Endothelial cell of umbilical vein (primary cell): ENCODE measurements around the gene ATR. TPM values are rescaled to one million over a fixed set of nuclear protein-coding genes. Genes with fewer than 3 reads are reported as not detected.

ENCODE experiments used
- BruUV-seq: library from RNA; stranded (reverse); fragments of 400-500 nt; replicated peaks from 2 replicates; lab custom pipeline; 2021; lab: Mats Ljungman, UMichigan
- CTCF ChIA-PET: fragments of 300-600, 350-600 bp; sonication (Branson Sonifier 250); formaldehyde crosslinking; loops from one replicate; lab custom pipeline; 2021; ENCODE audit warnings: antibody characterized with exemption, inconsistent platforms; lab: Charles Lee
- POLR2A ChIA-PET: fragments of 300-600, 350-600 bp; sonication (Branson Sonifier 250); formaldehyde crosslinking; loops from one replicate; lab custom pipeline; 2021; ENCODE audit warnings: antibody characterized with exemption, inconsistent platforms; lab: Charles Lee
- DNase-seq: peaks from one replicate; pipeline ENCODE4 v3.0.0-alpha.2; 2011; ENCODE audit warnings: low read depth, low spot score
- FAIRE-seq: peaks from 2 replicates; lab custom pipeline; 2011; peaks lifted over from hg19 to GRCh38; lab: Jason Lieb, UNC
- H2AFZ ChIP-seq: 2 replicates; pipeline ENCODE4 v1.6.0; 2012; ENCODE audit warnings: low read depth, low read length, control low read depth, inconsistent platforms
- H3K27ac ChIP-seq: 2 replicates; pipeline ENCODE4 v1.5.1; 2011; ENCODE audit warnings: low read depth, mild to moderate bottlenecking, control low read depth, low read length, moderate library complexity; ENCODE audit not compliant: insufficient read depth
- H3K27me3 ChIP-seq, 2 experiments: 2 replicates each; pipeline versions ENCODE4 v1.6.0 to v1.6.1; 2011; ENCODE audit warnings: low read length in 2 of 2, mixed read lengths in 1 of 2; ENCODE audit not compliant: control insufficient read depth in 2 of 2, insufficient read depth in 2 of 2
- H3K36me3 ChIP-seq, 2 experiments: 2 replicates in 1 of 2; 3 replicates in 1 of 2; pipeline ENCODE4 v1.5.1; 2011; ENCODE audit warnings: low read length in 2 of 2, mild to moderate bottlenecking in 1 of 2, moderate library complexity in 1 of 2; ENCODE audit not compliant: control insufficient read depth in 2 of 2, insufficient read depth in 2 of 2; ENCODE audit errors: extremely low read depth in 1 of 2
- H3K4me1 ChIP-seq: 3 replicates; pipeline ENCODE4 v1.5.1; 2011; ENCODE audit warnings: mild to moderate bottlenecking, low read length; ENCODE audit not compliant: control insufficient read depth, insufficient read depth; ENCODE audit errors: extremely low read depth
- H3K4me2 ChIP-seq: 2 replicates; pipeline ENCODE4 v1.6.1; 2011; ENCODE audit warnings: low read length, control low read depth, mixed read lengths; ENCODE audit not compliant: insufficient read depth
- H3K4me3 ChIP-seq, 3 experiments: fragments of 200-600 bp in 1 of 3; sonication (generic), shearing (Covaris generic) in 1 of 3; replicated peaks in 1 of 3; 2 replicates each; pipeline ENCODE4 v1.5.1; 2011 to 2016; ENCODE audit warnings: control low read depth in 3 of 3, low read length in 3 of 3, mild to moderate bottlenecking in 2 of 3, inconsistent platforms in 1 of 3, low read depth in 1 of 3, moderate library complexity in 1 of 3; ENCODE audit not compliant: insufficient read depth in 1 of 3
- H3K79me2 ChIP-seq: 2 replicates; pipeline ENCODE4 v1.6.0; 2012; ENCODE audit warnings: low read length, inconsistent platforms; ENCODE audit not compliant: control insufficient read depth, insufficient read depth
- H3K9ac ChIP-seq: replicated peaks from 2 replicates; pipeline ENCODE3; 2011; ENCODE audit warnings: low read length, control low read depth; ENCODE audit not compliant: insufficient read depth; ENCODE audit errors: extremely low read depth
- H3K9me1 ChIP-seq: replicated peaks from 3 replicates; pipeline ENCODE4 v1.6.0; 2011; ENCODE audit warnings: mild to moderate bottlenecking, low read length; ENCODE audit not compliant: control insufficient read depth, insufficient read depth; ENCODE audit errors: extremely low read depth
- H3K9me3 ChIP-seq: replicated peaks from 2 replicates; pipeline ENCODE4 v1.5.1; 2012; ENCODE audit warnings: low read length, inconsistent platforms; ENCODE audit not compliant: control insufficient read depth, insufficient read depth
- H4K20me1 ChIP-seq: replicated peaks from 2 replicates; pipeline ENCODE3; 2011; ENCODE audit warnings: mild to moderate bottlenecking, low read length; ENCODE audit not compliant: control insufficient read depth, insufficient read depth; ENCODE audit errors: extremely low read depth
- CTCF ChIP-seq, 2 donors: IDR thresholded peaks; 1 replicate in 1 of 2; 2 replicates in 1 of 2; pipeline ENCODE4 v1.5.1; 2011; ENCODE audit warnings: low read length in 2 of 2, mild to moderate bottlenecking in 2 of 2, moderate library complexity in 2 of 2, control low read depth in 1 of 2, inconsistent platforms in 1 of 2, low read depth in 1 of 2; ENCODE audit not compliant: insufficient read depth in 1 of 2; ENCODE audit errors: extremely low read depth in 1 of 2
- EZH2 ChIP-seq: IDR thresholded peaks from 2 replicates; pipeline ENCODE4 v1.6.1; 2012; ENCODE audit warnings: borderline replicate concordance, low read depth, mild to moderate bottlenecking, moderate library complexity, low read length, inconsistent platforms; ENCODE audit not compliant: severe bottlenecking
- FOS ChIP-seq: IDR thresholded peaks from 2 replicates; pipeline ENCODE4 v1.6.1; 2011; ENCODE audit warnings: mild to moderate bottlenecking, low read length, moderate library complexity, borderline replicate concordance; ENCODE audit not compliant: insufficient read depth
- GATA2 ChIP-seq: IDR thresholded peaks from 2 replicates; pipeline ENCODE4 v1.7.0; 2011; ENCODE audit warnings: low read depth, mild to moderate bottlenecking, moderate library complexity, mixed read lengths, low read length; ENCODE audit not compliant: insufficient read length, insufficient read depth
- JUN ChIP-seq: IDR thresholded peaks from 2 replicates; pipeline ENCODE4 v1.6.1; 2011; ENCODE audit warnings: borderline replicate concordance, low read depth; ENCODE audit not compliant: insufficient read length, insufficient read depth
- MAX ChIP-seq: IDR thresholded peaks from 2 replicates; pipeline ENCODE4 v1.6.1; 2011; ENCODE audit not compliant: insufficient read depth, insufficient read length
- MYC ChIP-seq: IDR thresholded peaks from one replicate; pipeline ENCODE4 v1.6.1; 2011; ENCODE audit warnings: mild to moderate bottlenecking, low read depth, low read length
- POLR2A ChIP-seq: IDR thresholded peaks from 2 replicates; pipeline ENCODE4 v1.6.1; 2012; ENCODE audit warnings: low read depth, mild to moderate bottlenecking, control low read depth, low read length
- POLR2AphosphoS5 ChIP-seq: IDR thresholded peaks from 2 replicates; pipeline ENCODE4 v1.6.1; 2012; ENCODE audit warnings: low read depth, mild to moderate bottlenecking, control low read depth, low read length, moderate library complexity; ENCODE audit not compliant: insufficient read depth
- dilution Hi-C: fragments of 300-500 bp; cut with MboI; formaldehyde crosslinking; loops from one replicate; pipeline ENCODE4 v1.15.0; 2019; ENCODE audit warnings: low sequenced_read_pairs; ENCODE audit not compliant: extremely low pct_ligation_motif_present
- intact Hi-C: fragments of 100-400 bp; cut with micrococcal nuclease; formaldehyde crosslinking; loops from one replicate; pipeline ENCODE4 v1.10.0; 2022
- polyA plus RNA-seq, 4 experiments: library from polyadenylated mRNA; depleted of rRNA in 3 of 4; stranded (reverse) in 3 of 4; unstranded in 1 of 4; fragments of >200 nt; gene quantifications; 2 replicates each; pipeline versions ENCODE4 v1.2.1 to v1.2.3, GENCODE V29; 2011 to 2012; ENCODE audit warnings: missing spikeins in 1 of 4
- total RNA-seq: library from RNA; stranded (reverse); gene quantifications from 2 replicates; pipeline ENCODE4 v1.2.3, GENCODE V29; 2021

The ATR gene
- total and polyA plus RNA-seq, 2 donors (not counting 3 experiments of a cell fraction or from before 2014, with no cell fraction given), result 6.3 to 23.6 TPM

- no peak overlapping the region for H3K9ac ChIP-seq
- TF ChIP-seq GATA2, result no peak
- no peak for TF ChIP-seq POLR2A
- no peak for TF ChIP-seq CTCF (IDR thresholded peaks at IDR 0.05; ENCODE audit: extremely low read depth in 1 of 2, insufficient read depth in 1 of 2, low read depth in 1 of 2, low read length in 2 of 2)
- no peak for TF ChIP-seq JUN
- no peak for TF ChIP-seq MAX
- no peak for TF ChIP-seq MYC
- TF ChIP-seq POLR2AphosphoS5, result no peak
- no peak for TF ChIP-seq EZH2
- no peak for TF ChIP-seq FOS
- dilution Hi-C loops (no loop called here), intact Hi-C loops (no loop called here)
- H3K9me3 ChIP-seq, result no peaks in the 10 kb centered on the region
- DNase-seq (no peak), FAIRE-seq (no peak)
- no peaks in the 10 kb centered on the region for H4K20me1 ChIP-seq
- no peaks in the 10 kb centered on the region for H3K79me2 ChIP-seq
- no peak overlapping the region for H2AFZ ChIP-seq
- H3K4me1 ChIP-seq, result no peaks in the 10 kb centered on the region
- H3K27ac ChIP-seq, result no peak overlapping the region
- H3K36me3 ChIP-seq, result no peaks in the 10 kb centered on the region
- no peak overlapping the region for H3K4me3 ChIP-seq
- no peak overlapping the region for H3K4me2 ChIP-seq
- H3K9me1 ChIP-seq, result no peaks in the 10 kb centered on the region
- H3K27me3 ChIP-seq, result no peaks in the 10 kb centered on the region
- ChIA-PET CTCF (interaction anchor here (1.0 to 1.3 kb wide), 3 partner anchors 16 to 38 kb away, joined by 3 read pairs; no protein-coding TSS in a partner anchor), POLR2A (no interaction called here)
- no TSS peak for BruUV-seq
Observed at GRCh38 chr3:142625153-142625440, 46.6 kb upstream of the ATR start.
